ENCODE data around the gene SDHA.

DNA sequence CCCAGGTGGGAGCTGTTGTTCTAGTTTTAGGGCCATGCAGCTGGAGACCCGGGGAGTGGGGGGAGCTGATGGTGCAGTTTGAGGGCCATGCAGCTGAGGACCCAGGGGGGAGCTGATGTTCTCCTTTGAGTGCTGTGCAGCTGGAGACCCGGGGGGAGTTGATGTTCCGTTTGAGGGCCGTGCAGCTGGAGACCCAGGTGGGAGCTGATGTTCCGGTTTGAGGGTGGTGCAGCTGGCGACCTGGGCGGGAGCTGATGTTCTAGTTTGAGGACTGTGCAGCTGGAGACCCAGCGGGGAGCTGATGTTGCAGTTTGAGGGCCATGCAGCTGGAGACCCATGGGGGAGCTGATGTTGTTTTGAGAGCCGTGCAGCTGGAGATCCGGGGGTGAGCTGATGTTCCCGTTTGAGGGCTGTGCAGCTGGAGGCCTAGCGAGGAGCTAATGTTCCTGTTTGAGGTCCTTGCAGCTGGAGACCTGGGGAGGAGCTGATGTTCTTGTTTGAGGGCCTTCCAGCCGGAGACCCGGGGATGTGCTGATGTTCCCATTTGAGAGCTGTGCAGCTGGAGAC lies 68.0 kb downstream of the SDHA start:
- TF ChIP-seq, protein P1, sequence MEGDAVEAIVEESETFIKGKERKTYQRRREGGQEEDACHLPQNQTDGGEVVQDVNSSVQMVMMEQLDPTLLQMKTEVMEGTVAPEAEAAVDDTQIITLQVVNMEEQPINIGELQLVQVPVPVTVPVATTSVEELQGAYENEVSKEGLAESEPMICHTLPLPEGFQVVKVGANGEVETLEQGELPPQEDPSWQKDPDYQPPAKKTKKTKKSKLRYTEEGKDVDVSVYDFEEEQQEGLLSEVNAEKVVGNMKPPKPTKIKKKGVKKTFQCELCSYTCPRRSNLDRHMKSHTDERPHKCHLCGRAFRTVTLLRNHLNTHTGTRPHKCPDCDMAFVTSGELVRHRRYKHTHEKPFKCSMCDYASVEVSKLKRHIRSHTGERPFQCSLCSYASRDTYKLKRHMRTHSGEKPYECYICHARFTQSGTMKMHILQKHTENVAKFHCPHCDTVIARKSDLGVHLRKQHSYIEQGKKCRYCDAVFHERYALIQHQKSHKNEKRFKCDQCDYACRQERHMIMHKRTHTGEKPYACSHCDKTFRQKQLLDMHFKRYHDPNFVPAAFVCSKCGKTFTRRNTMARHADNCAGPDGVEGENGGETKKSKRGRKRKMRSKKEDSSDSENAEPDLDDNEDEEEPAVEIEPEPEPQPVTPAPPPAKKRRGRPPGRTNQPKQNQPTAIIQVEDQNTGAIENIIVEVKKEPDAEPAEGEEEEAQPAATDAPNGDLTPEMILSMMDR (IDR thresholded peaks at IDR 0.05; ENCODE audit: control extremely low read depth in 1 of 3, insufficient read depth in 1 of 3, low read depth in 1 of 3, low read length in 3 of 3) = no peak
- TF ChIP-seq RBBP5 (IDR thresholded peaks at IDR 0.05; ENCODE audit: borderline replicate concordance, low read depth, low read length) = no peak
- no peak for TF ChIP-seq RXRA (IDR thresholded peaks at IDR 0.05; ENCODE audit: insufficient read depth, low read depth, low read length)
- no peak for TF ChIP-seq BRCA1 (IDR thresholded peaks at IDR 0.05; ENCODE audit: low read depth, low read length)
- TF ChIP-seq SP2 (IDR thresholded peaks at IDR 0.05; ENCODE audit: low read length) = no peak
- TF ChIP-seq, protein P2, sequence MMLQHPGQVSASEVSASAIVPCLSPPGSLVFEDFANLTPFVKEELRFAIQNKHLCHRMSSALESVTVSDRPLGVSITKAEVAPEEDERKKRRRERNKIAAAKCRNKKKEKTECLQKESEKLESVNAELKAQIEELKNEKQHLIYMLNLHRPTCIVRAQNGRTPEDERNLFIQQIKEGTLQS (IDR thresholded peaks at IDR 0.05; ENCODE audit: insufficient read depth, low read depth, low read length) = no peak
- TF ChIP-seq HDAC6 (IDR thresholded peaks at IDR 0.05; ENCODE audit: low read depth, low read length) = no peak
